HCT116 (cell line): ENCODE data around the gene GTPBP1. TPM values are rescaled to one million over a fixed set of nuclear protein-coding genes. Genes with fewer than 3 reads are reported as not detected.

ENCODE experiments used
- ATAC-seq: fragments of 200-7000 bp; cut with Tn5 transposase; 2 replicates; pipeline ENCODE4 v1.9.1; 2020; ENCODE audit warnings: mild to moderate bottlenecking, moderate library complexity
- BruUV-seq: library from RNA; stranded (reverse); fragments of 400-500 nt; replicated peaks from 2 replicates; lab custom pipeline; 2021; lab: Mats Ljungman, UMichigan
- CTCF ChIA-PET: fragments of 300-600 bp; sonication (Branson Sonifier 250); formaldehyde crosslinking; loops from one replicate; lab custom pipeline; 2021; ENCODE audit warnings: antibody characterized with exemption; lab: Charles Lee
- POLR2A ChIA-PET: fragments of 300-600, 350-600 bp; sonication (Branson Sonifier 250); formaldehyde crosslinking; loops from one replicate; lab custom pipeline; 2021; ENCODE audit warnings: antibody characterized with exemption; lab: Charles Lee
- RAD21 ChIA-PET, 2 experiments: fragments of 300-600 bp; sonication (Branson Sonifier 250); formaldehyde crosslinking; loops; one replicate each; lab custom pipeline; 2023; ENCODE audit warnings: low total read pairs in 2 of 2; ENCODE audit not compliant: uncharacterized antibody in 2 of 2, unreplicated experiment in 2 of 2, low non-redundant PET in 1 of 2; lab: Charles Lee
- DNase-seq: peaks from one replicate; pipeline ENCODE4 v3.0.0-alpha.2; 2010; ENCODE audit warnings: low read depth, low spot score
- H2AFZ ChIP-seq: fragments of 200-600 bp; shearing (Covaris generic), sonication (generic); 2 replicates; pipeline ENCODE4 v1.6.1; 2017; ENCODE audit warnings: low read depth, mixed run types, mixed read lengths, antibody characterized with exemption, low read length; ENCODE audit not compliant: poor library complexity, severe bottlenecking
- H3K27ac ChIP-seq: 2 replicates; pipeline ENCODE4 v1.5.1; 2012; ENCODE audit warnings: low read depth, low read length
- H3K27me3 ChIP-seq: fragments of 200-600 bp; sonication (generic); 2 replicates; pipeline ENCODE4 v1.6.1; 2016; ENCODE audit warnings: mixed run types, low read length, mixed read lengths; ENCODE audit not compliant: insufficient read depth
- H3K36me3 ChIP-seq, 2 experiments: fragments of 200-500 bp in 1 of 2; fragments of 200-600 bp in 1 of 2; sonication (Bioruptor generic) in 1 of 2; sonication (generic) in 1 of 2; 2 replicates each; pipeline versions ENCODE4 v1.5.1 to v1.6.1; 2014 to 2016; ENCODE audit warnings: low read length in 2 of 2, inconsistent platforms in 1 of 2, mixed read lengths in 1 of 2, mixed run types in 1 of 2; ENCODE audit not compliant: insufficient read depth in 2 of 2, control insufficient read depth in 1 of 2
- H3K4me1 ChIP-seq, 2 experiments: fragments of 200-600 bp in 1 of 2; sonication (generic) in 1 of 2; 2 replicates each; pipeline versions ENCODE4 v1.5.1 to v1.6.1; 2012 to 2017; ENCODE audit warnings: low read length in 2 of 2, inconsistent platforms in 1 of 2, mild to moderate bottlenecking in 1 of 2, mixed read lengths in 1 of 2, mixed run types in 1 of 2, moderate library complexity in 1 of 2; ENCODE audit not compliant: insufficient read depth in 2 of 2, control insufficient read depth in 1 of 2
- H3K4me2 ChIP-seq: fragments of 200-600 bp; sonication (generic); 2 replicates; pipeline ENCODE4 v1.6.1; 2017; ENCODE audit warnings: mixed run types, low read length, mixed read lengths
- H3K4me3 ChIP-seq, 2 experiments: fragments of 200-600 bp in 1 of 2; sonication (generic) in 1 of 2; replicated peaks in 1 of 2; 2 replicates each; pipeline ENCODE4 v1.5.1; 2011 to 2016; ENCODE audit warnings: low read length in 2 of 2, control low read depth in 1 of 2, low read depth in 1 of 2, mild to moderate bottlenecking in 1 of 2, mixed read lengths in 1 of 2, mixed run types in 1 of 2
- H3K79me2 ChIP-seq: fragments of 200-600 bp; sonication (generic); 2 replicates; pipeline ENCODE4 v1.6.1; 2017; ENCODE audit warnings: mild to moderate bottlenecking, mixed run types, low read length, moderate library complexity, mixed read lengths; ENCODE audit not compliant: insufficient read depth
- H3K9ac ChIP-seq: fragments of 200-600 bp; sonication (generic); 2 replicates; pipeline ENCODE4 v1.6.1; 2016; ENCODE audit warnings: low read length, mixed read lengths
- H3K9me2 ChIP-seq: fragments of 200-600 bp; sonication (generic), shearing (Covaris generic); 2 replicates; pipeline ENCODE4 v1.6.1; 2017; ENCODE audit warnings: mixed run types, mild to moderate bottlenecking, moderate library complexity; ENCODE audit not compliant: insufficient read depth
- H3K9me3 ChIP-seq, 2 experiments: fragments of 200-500 bp in 1 of 2; fragments of 200-600 bp in 1 of 2; sonication (Bioruptor generic) in 1 of 2; sonication (generic) in 1 of 2; 2 replicates each; pipeline ENCODE4 v1.6.1; 2014 to 2017; ENCODE audit warnings: low read length in 2 of 2, mixed read lengths in 2 of 2, inconsistent platforms in 1 of 2, low read depth in 1 of 2, mild to moderate bottlenecking in 1 of 2, mixed run types in 1 of 2, moderate library complexity in 1 of 2; ENCODE audit not compliant: control insufficient read depth in 1 of 2, insufficient read depth in 1 of 2
- H4K20me1 ChIP-seq: fragments of 200-600 bp; sonication (generic), shearing (Covaris generic); 2 replicates; pipeline ENCODE4 v1.6.1; 2017; ENCODE audit warnings: mixed run types, mild to moderate bottlenecking, moderate library complexity; ENCODE audit not compliant: insufficient read depth
- ATF3 ChIP-seq: IDR thresholded peaks from 2 replicates; pipeline ENCODE4 v1.6.1; 2012
- CBX3 ChIP-seq: IDR thresholded peaks from 2 replicates; pipeline ENCODE4 v1.6.1; 2012; ENCODE audit warnings: low read depth
- CTCF ChIP-seq, 3 experiments: fragments of 200-600 bp in 1 of 3; sonication (generic) in 1 of 3; IDR thresholded peaks in 2 of 3; conservative IDR thresholded peaks in 1 of 3; 2 replicates each; pipeline ENCODE4 v1.5.1; 2012 to 2017; ENCODE audit warnings: low read depth in 2 of 3, low read length in 2 of 3, antibody characterized with exemption in 1 of 3, borderline replicate concordance in 1 of 3, control low read depth in 1 of 3, mild to moderate bottlenecking in 1 of 3, mixed read lengths in 1 of 3, mixed run types in 1 of 3, moderate library complexity in 1 of 3; ENCODE audit not compliant: insufficient read depth in 1 of 3
- ELF1 ChIP-seq: IDR thresholded peaks from 2 replicates; pipeline ENCODE4 v1.6.1; 2012; ENCODE audit warnings: low read depth, borderline replicate concordance
- POLR2A ChIP-seq: IDR thresholded peaks from 2 replicates; pipeline ENCODE4 v1.7.0; 2011; ENCODE audit warnings: borderline replicate concordance; ENCODE audit not compliant: insufficient read depth, insufficient read length; ENCODE audit errors: extremely low read depth
- SP1 ChIP-seq: IDR thresholded peaks from 2 replicates; pipeline ENCODE4 v1.6.1; 2012; ENCODE audit warnings: low read depth
- intact Hi-C: fragments of 100-400 bp; cut with micrococcal nuclease; formaldehyde crosslinking; loops from 2 replicates; pipeline ENCODE4 v1.10.0; 2022
- total RNA-seq: library from RNA; stranded (reverse); gene quantifications from one replicate; pipeline ENCODE4 v1.2.1, GENCODE V29; 2021; ENCODE audit not compliant: unreplicated experiment

GTPBP1 gene
- total RNA-seq, 1 experiment from 2014 or later: 48.2 TPM

- no peaks in the 10 kb centered on the region for H3K9me2 ChIP-seq
- no peak for TF ChIP-seq SP1
- TF ChIP-seq ELF1: no peak
- no peak for TF ChIP-seq CTCF (IDR thresholded peaks at IDR 0.05 in 2 of 3, conservative IDR thresholded peaks at IDR 0.05 in 1 of 3; ENCODE audit: borderline replicate concordance in 1 of 3, insufficient read depth in 1 of 3, low read depth in 2 of 3, low read length in 2 of 3)
- no peak for TF ChIP-seq CBX3
- TF ChIP-seq POLR2A: no peak
- no peak for TF ChIP-seq ATF3
- CTCF ChIA-PET: no interaction called here
Observed at GRCh38 chr22:38675833-38676232, 29.9 kb upstream of the GTPBP1 start.

More at GRCh38 chr22:38675833-38676232, 29.9 kb upstream of the GTPBP1 start:
- H3K9ac ChIP-seq: no peak overlapping the region
- H3K4me3 ChIP-seq: no peak overlapping the region
- peaks cover 2 to 7% of the 10 kb centered on the region in 2 experiments; a peak in 2 of 4 replicates for H3K36me3 ChIP-seq
- no peak overlapping the region for H3K27ac ChIP-seq
- RAD21 ChIA-PET: no interaction called here
- no peaks in the 10 kb centered on the region for H3K27me3 ChIP-seq
- no TSS peak for BruUV-seq
- DNase-seq (no peak), ATAC-seq (no peak)
- no peak overlapping the region for H3K4me2 ChIP-seq
- H3K9me3 ChIP-seq: no peaks in the 10 kb centered on the region
- H2AFZ ChIP-seq: no peak overlapping the region
- intact Hi-C loops: no loop called here
- POLR2A ChIA-PET: no interaction called here
- H3K79me2 ChIP-seq: no peaks in the 10 kb centered on the region
- no peaks in the 10 kb centered on the region; a peak in 2 of 4 replicates for H3K4me1 ChIP-seq
- no peaks in the 10 kb centered on the region for H4K20me1 ChIP-seq
